OCI-LY1 (cell line): ENCODE measurements around the gene C22orf39.

Experiments used
- H2AFZ ChIP-seq: fragments of 200-600 bp; sonication (generic), shearing (Covaris generic); 2 replicates; pipeline ENCODE4 v1.6.0; 2014; ENCODE audit warnings: antibody characterized with exemption, mild to moderate bottlenecking, low read length
- H3F3A ChIP-seq: fragments of 200-600 bp; sonication (generic), shearing (Covaris generic); 2 replicates; pipeline ENCODE4 v1.6.0; 2014; ENCODE audit warnings: mild to moderate bottlenecking, antibody characterized with exemption, low read length, moderate library complexity; ENCODE audit not compliant: insufficient read depth
- H3K27ac ChIP-seq: fragments of 200-600 bp; sonication (generic); 2 replicates; pipeline ENCODE4 v1.5.1; 2014; ENCODE audit warnings: low read length, mixed run types, mild to moderate bottlenecking, low read depth; ENCODE audit not compliant: poor library complexity, severe bottlenecking
- H3K27me3 ChIP-seq: fragments of 200-600 bp; sonication (generic); 2 replicates; pipeline ENCODE4 v1.6.0; 2014; ENCODE audit warnings: antibody characterized with exemption, mild to moderate bottlenecking, low read length, moderate library complexity; ENCODE audit not compliant: insufficient read depth
- H3K36me3 ChIP-seq: fragments of 200-600 bp; sonication (generic); 2 replicates; pipeline ENCODE4 v1.6.1; 2014; ENCODE audit warnings: mild to moderate bottlenecking, antibody characterized with exemption, low read length, moderate library complexity, mixed read lengths; ENCODE audit not compliant: insufficient read depth
- H3K4me1 ChIP-seq: fragments of 200-600 bp; sonication (generic); 2 replicates; pipeline ENCODE4 v1.5.1; 2014; ENCODE audit warnings: mild to moderate bottlenecking, low read length, moderate library complexity; ENCODE audit not compliant: insufficient read depth, severe bottlenecking
- H3K4me2 ChIP-seq: fragments of 200-600 bp; sonication (generic), shearing (Covaris generic); 2 replicates; pipeline ENCODE4 v1.6.1; 2014; ENCODE audit warnings: low read length
- H3K4me3 ChIP-seq: fragments of 200-600 bp; sonication (generic); 2 replicates; pipeline ENCODE4 v1.5.1; 2014; ENCODE audit warnings: low read length, low read depth, mild to moderate bottlenecking, mixed read lengths; ENCODE audit not compliant: poor library complexity, severe bottlenecking
- H3K79me2 ChIP-seq: fragments of 200-600 bp; shearing (Covaris generic); 2 replicates; pipeline ENCODE4 v1.6.1; 2016; ENCODE audit warnings: mixed run types, low read length, mixed read lengths; ENCODE audit not compliant: insufficient read depth
- H3K9ac ChIP-seq: fragments of 200-600 bp; sonication (generic), shearing (Covaris generic); 2 replicates; pipeline ENCODE4 v1.6.1; 2014; ENCODE audit warnings: mild to moderate bottlenecking, low read length, mixed read lengths
- H3K9me2 ChIP-seq: fragments of 200-600 bp; sonication (generic), shearing (Covaris generic); 2 replicates; pipeline ENCODE4 v1.6.1; 2014; ENCODE audit warnings: low read depth, mild to moderate bottlenecking, low read length, mixed read lengths
- H3K9me3 ChIP-seq: fragments of 200-600 bp; shearing (Covaris generic); 2 replicates; pipeline ENCODE4 v1.6.1; 2014; ENCODE audit warnings: low read length, mixed read lengths
- H4K20me1 ChIP-seq: fragments of 200-600 bp; sonication (generic), shearing (Covaris generic); 2 replicates; pipeline ENCODE4 v1.6.0; 2016; ENCODE audit warnings: mild to moderate bottlenecking, low read length; ENCODE audit not compliant: insufficient read depth
- CTCF ChIP-seq: fragments of 200-600 bp; sonication (generic), shearing (Covaris generic); IDR thresholded peaks from 2 replicates; pipeline ENCODE4 v1.5.1; 2017; ENCODE audit warnings: mild to moderate bottlenecking, antibody characterized with exemption, low read length, moderate library complexity, mixed read lengths
- EZH2 ChIP-seq: fragments of 200-600 bp; sonication (generic), shearing (Covaris generic); IDR thresholded peaks from 2 replicates; pipeline ENCODE4 v1.8.0; 2017; ENCODE audit warnings: borderline replicate concordance, mixed run types, mild to moderate bottlenecking, antibody characterized with exemption, low read length, moderate library complexity, mixed read lengths

Gene C22orf39

GRCh38 chr22:19422440-19423301 is 24.8 kb downstream of the C22orf39 start:
- H4K20me1 ChIP-seq: no peaks in the 10 kb centered on the region

GRCh38 chr22:19420321-19420720 is 27.2 kb downstream of the C22orf39 start:
- Histone ChIP-seq H3K9ac (no peak overlapping the region), H3K79me2 (peaks cover 97% of the 10 kb centered on the region), H3K27ac (peak overlapping the region; percentile 86), H3K9me2 (no peaks in the 10 kb centered on the region), H3K9me3 (no peaks in the 10 kb centered on the region), H3F3A (no peaks in the 10 kb centered on the region; the same call in 1 of the 2 replicates), H3K4me2 (peak overlapping the region; percentile 13; the same call in 1 of the 2 replicates), H3K27me3 (no peaks in the 10 kb centered on the region), H3K4me1 (peaks cover 26% of the 10 kb centered on the region), H4K20me1 (no peaks in the 10 kb centered on the region), H3K36me3 (peaks cover 31% of the 10 kb centered on the region), H2AFZ (no peak overlapping the region), H3K4me3 (no peak overlapping the region)
- TF ChIP-seq EZH2: no peak
- TF ChIP-seq CTCF: no peak

More at GRCh38 chr22:19422440-19423301, 24.8 kb downstream of the C22orf39 start:
- Histone ChIP-seq H3K79me2 (peaks cover 97% of the 10 kb centered on the region), H3K9me2 (no peaks in the 10 kb centered on the region), H3K9ac (no peak overlapping the region), H3K4me1 (peaks cover 37% of the 10 kb centered on the region), H3K4me2 (no peak overlapping the region), H2AFZ (no peak overlapping the region), H3K36me3 (peaks cover 17% of the 10 kb centered on the region; the same call in 1 of the 2 replicates), H3F3A (no peaks in the 10 kb centered on the region; the same call in 1 of the 2 replicates), H3K27me3 (no peaks in the 10 kb centered on the region), H3K4me3 (no peak overlapping the region), H3K27ac (no peak overlapping the region), H3K9me3 (no peaks in the 10 kb centered on the region)
- TF ChIP-seq CTCF (no peak), EZH2 (no peak)

- H3K27ac ChIP-seq: peak overlapping the region; percentile 86
- TF ChIP-seq EZH2: no peak
- TF ChIP-seq CTCF: no peak
- H3K4me1 ChIP-seq: peaks cover 26% of the 10 kb centered on the region
Measured at GRCh38 chr22:19419464-19420178, 27.9 kb downstream of the C22orf39 start.

More at GRCh38 chr22:19419464-19420178, 27.9 kb downstream of the C22orf39 start:
- Histone ChIP-seq H3K4me2 (peak overlapping the region; percentile 13; the same call in 1 of the 2 replicates), H3K79me2 (peaks cover 97% of the 10 kb centered on the region), H3K27me3 (no peaks in the 10 kb centered on the region), H2AFZ (no peak overlapping the region), H3K9ac (peak overlapping the region; percentile 29; the same call in 1 of the 2 replicates), H3K4me3 (no peak overlapping the region), H4K20me1 (no peaks in the 10 kb centered on the region), H3K9me2 (no peaks in the 10 kb centered on the region), H3K9me3 (no peaks in the 10 kb centered on the region), H3K36me3 (peaks cover 24% of the 10 kb centered on the region), H3F3A (no peaks in the 10 kb centered on the region; the same call in 1 of the 2 replicates)
